Stimulated activated effector memory CD8-positive, alpha-beta T cell treated with anti-CD3 and anti-CD28 coated beads, Interleukin-12 subunit alpha, Interleukin-12 subunit beta, amount 100 ng/mL, for 72 hours (primary cell): ENCODE results near the gene TMEM132C.

ENCODE experiments used
- ATAC-seq: fragments of 150-1000 bp; cut with Tn5 transposase; 2 replicates; pipeline ENCODE4 v1.10.0; 2021
- DNase-seq, 2 donors: peaks; one replicate each; pipeline ENCODE4 v3.0.0; 2021 to 2022; ENCODE audit warnings: low spot score in 2 of 2
- H3K27ac Mint-ChIP-seq: one replicate; pipeline ENCODE4 v1.8.0; 2022; ENCODE audit warnings: mild to moderate bottlenecking, mixed read lengths
- H3K36me3 Mint-ChIP-seq: one replicate; pipeline ENCODE4 v1.8.0; 2022; ENCODE audit warnings: mild to moderate bottlenecking, mixed read lengths
- H3K4me1 Mint-ChIP-seq: one replicate; pipeline ENCODE4 v1.8.0; 2022; ENCODE audit warnings: mixed read lengths
- H3K4me3 Mint-ChIP-seq: one replicate; pipeline ENCODE4 v1.8.0; 2022; ENCODE audit warnings: mild to moderate bottlenecking, mixed read lengths
- H3K9me3 Mint-ChIP-seq: one replicate; pipeline ENCODE4 v1.8.0; 2022; ENCODE audit warnings: mixed read lengths

Gene TMEM132C

DNA sequence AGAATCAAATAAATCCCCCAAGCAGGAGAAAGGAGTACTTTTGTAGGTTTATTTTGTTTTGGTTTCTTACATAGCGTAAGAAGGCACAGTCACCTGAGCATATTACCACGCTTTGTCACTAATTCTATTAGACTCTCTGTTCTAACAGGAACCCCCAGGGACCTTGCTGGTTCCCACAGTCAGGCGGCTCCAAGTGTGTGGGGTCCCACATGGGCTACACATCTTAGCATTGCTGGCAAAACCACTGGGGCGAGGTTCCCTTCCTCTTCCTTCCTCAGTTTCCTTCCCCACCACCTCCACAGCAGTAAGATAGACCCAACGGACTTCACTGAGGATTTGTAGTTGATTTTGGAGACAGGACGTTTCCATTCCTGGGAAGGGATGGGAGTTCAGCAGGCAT, 49.1 kb downstream of the TMEM132C start:
- Mint-ChIP-seq H3K4me1 (no peaks in the 10 kb centered on the region), H3K4me3 (no peak overlapping the region), H3K27ac (no peak overlapping the region), H3K9me3 (peaks cover 6% of the 10 kb centered on the region), H3K36me3 (no peaks in the 10 kb centered on the region)
- ATAC-seq: no peak
- DNase-seq: no peak

DNA sequence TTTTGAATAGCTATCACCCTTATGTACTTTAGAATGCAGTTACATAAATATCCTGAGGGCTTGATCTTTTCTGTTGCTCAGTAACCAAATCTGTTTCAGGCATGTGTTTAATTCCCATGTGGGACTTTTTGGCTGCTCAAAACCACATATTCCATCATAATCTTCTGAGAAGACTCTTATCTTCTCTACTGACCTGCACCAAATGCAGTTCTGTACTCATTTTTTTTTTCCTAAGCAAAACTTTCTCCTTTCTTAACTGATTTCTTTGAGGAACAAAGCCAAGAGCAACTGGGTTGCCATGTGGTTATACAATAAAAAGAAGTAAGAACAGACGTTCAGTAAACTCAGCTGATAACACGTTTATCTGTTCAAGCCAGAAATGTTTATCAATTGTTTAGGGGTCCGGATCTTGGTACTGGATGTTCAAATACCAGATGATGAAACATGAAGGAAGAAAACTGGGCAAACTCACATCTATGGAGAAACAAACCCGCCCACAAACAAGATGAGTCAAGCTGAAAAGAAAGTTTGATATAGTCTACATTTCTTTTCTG, 50.1 kb downstream of the TMEM132C start:
- H3K9me3 Mint-ChIP-seq: peaks cover 7% of the 10 kb centered on the region
- no peak for DNase-seq
- no peak overlapping the region for H3K4me3 Mint-ChIP-seq
- H3K4me1 Mint-ChIP-seq: no peaks in the 10 kb centered on the region
- no peak overlapping the region for H3K27ac Mint-ChIP-seq
- ATAC-seq: no peak
- H3K36me3 Mint-ChIP-seq: no peaks in the 10 kb centered on the region

DNA sequence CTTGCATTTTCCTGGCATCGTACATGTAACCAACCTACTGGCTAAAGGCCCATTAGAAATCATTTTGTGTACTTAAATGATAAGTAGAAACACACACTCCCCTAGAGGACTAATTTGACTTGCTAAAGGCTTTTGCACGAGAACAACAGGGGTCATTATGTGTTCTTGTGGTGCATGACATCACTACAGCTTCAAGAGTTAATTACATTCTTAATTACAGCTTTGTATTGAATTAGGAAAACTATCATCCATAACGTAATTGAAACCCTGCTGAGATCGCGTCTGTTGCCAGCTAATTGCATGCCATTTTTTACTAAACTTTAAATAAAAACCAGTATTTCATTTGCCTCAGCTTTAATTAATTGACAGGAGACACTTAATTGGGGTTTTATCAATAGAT, 51.4 kb downstream of the TMEM132C start:
- Mint-ChIP-seq H3K36me3 (no peaks in the 10 kb centered on the region), H3K4me3 (no peak overlapping the region), H3K4me1 (no peaks in the 10 kb centered on the region), H3K27ac (no peak overlapping the region), H3K9me3 (peaks cover 9% of the 10 kb centered on the region)
- DNase-seq (no peak), ATAC-seq (no peak)

DNA sequence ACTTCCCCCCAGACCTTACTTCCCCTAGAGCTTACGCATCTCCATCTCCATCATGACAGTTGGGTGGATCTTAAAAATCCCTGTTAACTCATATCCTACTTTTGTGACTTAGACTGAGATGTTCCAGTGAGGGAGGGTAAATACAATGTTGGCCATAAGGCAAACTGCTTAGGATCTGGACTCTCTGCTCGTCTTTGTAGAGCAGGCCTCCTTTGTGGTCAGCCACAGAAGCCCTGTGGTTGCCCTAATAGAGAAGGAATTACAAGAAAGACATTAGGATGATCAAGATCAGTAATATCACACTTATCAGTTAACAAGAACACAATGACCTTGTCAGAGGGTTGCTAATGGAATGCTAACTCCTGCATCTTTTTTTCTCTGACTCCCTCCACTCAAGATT, 52.0 kb downstream of the TMEM132C start:
- Mint-ChIP-seq H3K9me3 (peaks cover 11% of the 10 kb centered on the region), H3K36me3 (no peaks in the 10 kb centered on the region), H3K27ac (no peak overlapping the region), H3K4me3 (no peak overlapping the region), H3K4me1 (no peaks in the 10 kb centered on the region)
- DNase-seq (no peak), ATAC-seq (no peak)

DNA sequence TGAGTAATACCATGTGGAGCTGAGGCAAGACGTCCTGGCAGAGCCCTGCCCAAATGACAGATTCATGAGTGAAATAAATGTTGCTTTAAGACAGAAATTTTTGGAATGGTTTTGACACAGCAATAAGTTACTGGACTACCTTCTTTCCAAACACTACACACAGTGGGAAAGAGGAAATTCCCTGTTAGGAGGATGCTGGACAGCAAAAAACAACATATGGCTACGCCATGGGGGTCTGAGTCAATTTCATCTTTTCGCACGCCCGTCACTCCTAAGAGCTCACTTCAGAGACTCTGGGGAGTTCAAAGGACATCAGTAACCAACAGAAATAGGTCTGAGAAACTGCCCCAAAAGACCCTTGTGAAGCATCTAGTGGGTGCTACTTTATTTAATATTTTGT, 55.4 kb downstream of the TMEM132C start:
- DNase-seq: no peak
- Mint-ChIP-seq H3K27ac (no peak overlapping the region), H3K9me3 (peaks cover 8% of the 10 kb centered on the region), H3K36me3 (no peaks in the 10 kb centered on the region), H3K4me3 (no peak overlapping the region), H3K4me1 (no peaks in the 10 kb centered on the region)
- ATAC-seq: no peak

DNA sequence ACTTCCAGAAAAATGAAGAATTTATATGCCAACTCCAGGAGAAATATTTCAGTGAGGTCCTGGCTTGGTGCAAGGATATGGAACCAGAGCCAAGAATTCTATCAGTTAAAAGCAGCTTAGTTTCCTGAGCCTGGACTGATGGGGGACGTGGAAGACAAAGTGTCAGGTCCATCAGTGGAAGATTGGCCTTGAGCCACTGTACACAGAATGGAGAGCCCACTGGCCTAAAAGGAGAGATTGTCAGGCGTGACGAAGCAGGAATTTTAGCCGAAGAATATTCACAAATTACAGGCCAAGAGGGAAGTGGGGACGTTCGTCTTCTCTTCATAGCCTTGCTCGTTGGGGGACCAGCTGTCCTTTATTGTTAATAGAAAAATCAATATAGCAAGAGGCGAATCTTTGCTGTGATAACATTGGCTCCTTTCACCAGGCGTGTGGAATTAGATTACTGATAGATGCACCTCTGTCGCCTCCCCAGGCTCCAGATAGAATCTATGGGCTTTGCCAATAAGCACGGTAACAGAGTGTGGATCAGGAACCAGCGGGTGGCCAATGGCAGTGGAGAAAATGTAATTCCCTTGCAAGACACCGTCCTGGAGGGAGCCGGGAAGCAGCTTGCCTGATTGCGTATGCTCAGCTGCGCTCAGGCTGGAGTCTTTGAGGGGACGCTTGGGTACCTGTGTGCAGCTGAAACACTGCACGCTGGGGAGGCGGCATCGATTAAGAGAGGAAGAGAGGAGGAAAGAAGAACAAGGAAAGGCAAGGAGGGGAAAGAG, 56.4 kb downstream of the TMEM132C start:
- Mint-ChIP-seq H3K9me3 (peaks cover 8% of the 10 kb centered on the region), H3K4me3 (no peak overlapping the region), H3K4me1 (no peaks in the 10 kb centered on the region)

DNA sequence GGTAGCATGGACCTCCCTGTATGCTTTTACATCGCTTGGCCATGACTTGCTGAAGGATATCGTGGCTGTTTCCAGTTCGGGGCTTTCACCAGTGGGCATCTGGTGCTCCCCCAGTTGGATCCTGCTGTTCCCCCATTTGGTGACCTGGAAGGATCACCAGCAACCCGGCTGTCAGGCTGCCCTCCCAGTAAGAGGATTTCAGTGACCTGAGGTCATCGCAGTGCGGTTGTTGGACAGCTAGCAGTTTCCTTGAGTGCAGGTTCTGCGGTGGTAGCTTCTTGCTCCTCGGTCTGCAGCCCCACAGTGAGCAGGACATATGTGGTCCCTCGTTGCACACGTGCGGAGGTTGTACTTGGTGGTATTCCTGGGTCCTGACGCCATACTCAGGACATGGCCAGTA, 58.7 kb downstream of the TMEM132C start:
- no peak for DNase-seq
- H3K27ac Mint-ChIP-seq: no peak overlapping the region
- peaks cover 6% of the 10 kb centered on the region for H3K9me3 Mint-ChIP-seq
- no peaks in the 10 kb centered on the region for H3K36me3 Mint-ChIP-seq
- ATAC-seq: no peak
- H3K4me3 Mint-ChIP-seq: no peak overlapping the region
- no peaks in the 10 kb centered on the region for H3K4me1 Mint-ChIP-seq

More for the DNA sequence above, 56.4 kb downstream of the TMEM132C start:
- Mint-ChIP-seq H3K27ac (no peak overlapping the region), H3K36me3 (no peaks in the 10 kb centered on the region)
- ATAC-seq (no peak), DNase-seq (no peak)

DNA sequence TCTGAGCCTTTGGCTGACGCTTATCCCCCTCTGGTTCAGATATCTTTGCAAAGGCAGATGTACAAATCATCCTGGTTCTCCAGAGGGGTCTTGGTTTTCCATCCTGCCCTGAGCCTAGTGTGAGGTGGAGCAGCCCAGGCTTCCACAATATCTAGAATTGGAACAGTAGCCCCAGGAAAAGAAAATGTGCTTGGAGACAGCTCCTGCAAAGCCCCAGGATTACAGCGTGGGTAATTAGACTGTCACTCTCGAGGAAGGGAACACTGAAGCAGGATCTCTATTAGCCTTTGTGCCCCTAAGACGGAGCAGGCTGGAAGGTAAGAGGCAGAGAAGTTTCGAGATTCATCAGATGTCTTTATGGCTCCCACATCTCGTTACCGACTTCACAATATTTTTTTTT, 59.4 kb downstream of the TMEM132C start:
- Mint-ChIP-seq H3K27ac (no peak overlapping the region), H3K36me3 (no peaks in the 10 kb centered on the region), H3K4me3 (no peak overlapping the region), H3K4me1 (no peaks in the 10 kb centered on the region), H3K9me3 (peaks cover 9% of the 10 kb centered on the region)
- no peak for DNase-seq
- no peak for ATAC-seq

DNA sequence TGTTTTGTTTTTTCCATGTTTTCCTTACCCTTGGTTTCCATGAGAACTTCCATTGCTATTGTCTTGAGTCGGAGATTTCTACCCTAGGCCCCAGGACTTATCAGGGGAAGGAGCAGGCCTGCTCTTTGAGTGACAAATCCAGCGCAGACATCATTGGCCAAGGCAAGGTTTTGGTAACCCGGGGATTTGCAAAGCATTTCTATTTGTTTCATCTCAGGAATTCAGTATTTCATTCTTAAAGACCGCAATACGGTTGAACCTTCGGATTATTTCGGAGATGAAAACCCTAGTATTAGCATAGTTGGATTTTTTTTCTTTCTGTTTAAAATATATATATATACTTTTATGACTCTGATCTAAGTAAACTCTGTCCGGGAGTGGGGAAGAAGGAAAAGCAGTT, 62.0 kb downstream of the TMEM132C start:
- Mint-ChIP-seq H3K4me3 (no peak overlapping the region), H3K27ac (no peak overlapping the region), H3K9me3 (peaks cover 4% of the 10 kb centered on the region), H3K4me1 (no peaks in the 10 kb centered on the region), H3K36me3 (no peaks in the 10 kb centered on the region)
- DNase-seq (no peak), ATAC-seq (no peak)

DNA sequence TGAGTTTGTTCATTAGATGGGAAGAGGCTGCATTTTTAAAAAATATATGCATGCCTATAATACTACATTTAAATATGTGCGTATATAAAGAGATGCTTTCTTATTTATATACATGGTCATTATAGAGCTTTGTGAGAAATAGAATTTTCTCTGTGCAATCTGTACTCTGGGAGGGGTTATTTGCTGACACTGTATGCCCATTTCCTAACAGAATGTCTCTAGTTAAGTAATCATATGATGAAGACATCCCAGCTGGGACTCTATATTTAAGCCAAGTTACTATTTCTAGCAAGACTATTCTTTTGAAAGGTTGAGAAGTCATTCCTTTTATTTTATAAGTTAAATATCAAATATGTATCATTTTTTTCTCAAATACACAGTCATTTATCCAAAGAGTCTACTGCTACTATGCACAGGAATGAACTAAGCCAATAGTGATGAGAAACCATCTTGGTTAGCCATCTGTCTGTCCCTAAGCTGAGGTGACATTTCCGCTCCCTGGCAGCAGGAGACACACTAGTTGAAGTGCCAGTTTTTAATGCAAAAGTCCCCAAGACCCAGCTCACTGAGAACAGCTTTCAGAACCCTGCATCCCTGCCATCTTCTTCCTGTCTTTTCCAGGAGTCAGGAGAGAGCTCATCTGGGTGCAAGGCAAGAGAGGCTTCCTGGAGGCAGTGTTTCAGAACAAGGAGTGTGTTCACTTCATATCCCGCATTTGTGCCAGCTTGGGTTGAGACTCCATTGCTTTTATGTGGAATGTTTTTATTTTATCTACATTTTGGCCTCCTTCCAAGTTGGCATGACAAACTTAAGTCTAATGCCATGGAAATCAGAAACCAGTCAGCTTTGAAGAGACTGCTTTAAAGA, 69.5 kb downstream of the TMEM132C start:
- no peak for ATAC-seq
- Mint-ChIP-seq H3K4me1 (no peaks in the 10 kb centered on the region), H3K36me3 (no peaks in the 10 kb centered on the region), H3K4me3 (no peak overlapping the region), H3K9me3 (peaks cover under 1% of the 10 kb centered on the region), H3K27ac (no peak overlapping the region)
- no peak for DNase-seq

DNA sequence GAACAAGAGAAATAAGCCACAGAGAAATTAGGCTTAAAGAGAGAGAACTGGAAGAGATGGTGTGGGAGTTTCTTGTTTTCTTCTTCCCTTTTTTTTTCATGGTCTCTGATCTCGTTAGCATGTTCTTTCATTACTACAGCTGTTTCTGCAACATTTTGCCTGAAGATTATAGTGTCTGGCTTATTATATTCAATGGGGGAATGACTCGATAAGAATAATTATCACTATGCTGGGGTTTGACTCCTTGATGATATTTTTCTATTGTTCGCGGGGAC, 70.0 kb downstream of the TMEM132C start:
- Mint-ChIP-seq H3K4me3 (no peak overlapping the region), H3K4me1 (no peaks in the 10 kb centered on the region), H3K9me3 (no peaks in the 10 kb centered on the region), H3K36me3 (no peaks in the 10 kb centered on the region), H3K27ac (no peak overlapping the region)
- no peak for ATAC-seq
- DNase-seq: no peak

DNA sequence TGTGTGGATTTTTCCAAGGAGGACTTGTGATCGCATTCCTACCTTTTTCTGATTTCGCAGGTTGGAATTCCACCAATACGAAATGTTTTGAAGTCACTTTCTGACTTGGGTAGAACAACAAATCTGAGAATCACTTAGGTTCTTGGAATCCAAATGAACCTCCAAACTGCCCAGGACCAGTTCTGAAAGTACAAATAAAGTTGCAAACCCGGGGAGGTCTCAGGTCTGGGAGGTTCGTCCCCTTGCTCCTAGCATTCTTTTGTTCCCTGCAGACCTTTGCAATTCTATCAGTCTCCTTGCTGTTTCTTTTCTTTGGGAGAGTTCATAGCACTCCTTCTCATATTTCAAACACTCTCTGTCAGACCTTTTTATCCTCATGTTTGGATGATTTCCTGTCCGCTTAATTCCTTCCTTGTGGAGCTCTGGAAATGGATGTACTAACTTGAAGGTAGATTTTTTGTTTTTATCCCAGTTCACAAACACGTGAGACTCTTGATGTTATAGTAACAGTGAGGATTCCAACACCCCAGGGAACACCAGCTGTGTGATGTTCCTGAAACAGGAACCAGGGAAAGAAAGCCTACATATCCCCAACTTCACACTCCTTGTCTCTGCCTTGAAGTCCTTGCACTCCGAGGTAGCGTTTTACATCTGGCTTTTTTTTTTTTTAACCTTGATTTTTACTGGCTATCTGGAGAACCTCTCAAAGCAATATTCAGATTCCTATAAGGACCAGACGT, 70.6 kb downstream of the TMEM132C start:
- Mint-ChIP-seq H3K4me1 (no peaks in the 10 kb centered on the region), H3K4me3 (no peak overlapping the region), H3K9me3 (no peaks in the 10 kb centered on the region), H3K36me3 (no peaks in the 10 kb centered on the region), H3K27ac (no peak overlapping the region)
- no peak for ATAC-seq
- no peak for DNase-seq

DNA sequence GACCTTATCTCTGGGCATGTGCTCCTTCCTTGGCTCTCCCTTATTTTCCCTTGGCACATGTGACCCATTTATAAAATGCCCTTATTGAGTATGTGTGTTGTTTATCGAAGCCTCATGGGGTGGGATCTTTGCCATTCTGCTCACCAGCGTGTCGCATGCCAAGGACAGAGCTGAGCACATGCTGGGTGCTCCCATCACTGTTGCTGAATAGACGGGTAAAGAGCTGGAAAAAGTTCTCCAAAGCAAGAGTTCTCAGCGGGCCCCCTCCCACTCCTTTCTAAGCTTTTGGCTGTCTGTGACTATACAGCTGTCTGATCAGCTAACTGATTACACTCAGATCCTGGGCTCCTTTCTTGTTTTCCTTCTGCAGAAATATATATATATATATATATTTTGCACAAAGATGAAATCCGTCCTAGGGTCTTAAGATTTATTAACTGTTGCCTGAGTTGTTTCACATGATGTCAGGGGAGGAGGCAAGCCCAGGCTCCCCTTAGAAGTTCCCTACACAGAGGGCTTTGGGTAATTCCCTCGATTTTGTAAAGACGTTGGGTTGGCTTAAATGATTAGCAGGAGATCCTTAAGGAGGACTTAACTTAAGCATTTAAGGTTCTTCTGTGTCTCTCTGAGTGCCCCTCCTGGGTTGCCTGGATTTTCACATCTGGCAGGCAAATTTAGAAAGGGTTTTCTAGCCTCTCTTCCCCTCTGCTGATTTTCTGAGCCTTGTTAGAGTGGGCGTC, 71.6 kb downstream of the TMEM132C start:
- Mint-ChIP-seq H3K9me3 (no peaks in the 10 kb centered on the region), H3K4me3 (no peak overlapping the region), H3K36me3 (no peaks in the 10 kb centered on the region), H3K27ac (no peak overlapping the region), H3K4me1 (no peaks in the 10 kb centered on the region)
- ATAC-seq: no peak
- DNase-seq: no peak

DNA sequence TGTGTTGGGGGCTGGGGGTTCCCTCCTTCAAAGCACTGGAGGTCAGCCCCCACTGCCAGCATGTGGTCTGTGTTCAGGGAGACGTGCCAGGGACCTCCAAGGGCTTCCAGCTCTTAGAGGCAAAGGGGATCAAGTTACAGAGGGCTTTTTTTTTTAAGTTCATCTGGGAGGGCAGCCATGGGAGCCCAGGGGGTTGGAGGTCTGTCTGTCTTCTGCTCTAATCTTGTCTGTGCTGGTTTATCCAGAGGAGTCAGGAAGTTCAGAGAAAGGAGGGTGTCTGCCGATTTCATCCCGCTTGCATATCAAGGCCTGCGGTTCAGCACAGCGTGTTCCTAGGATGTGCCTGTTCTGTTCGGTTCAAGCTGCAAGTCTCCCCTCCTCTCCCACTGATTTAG, 72.2 kb downstream of the TMEM132C start:
- Mint-ChIP-seq H3K4me1 (no peaks in the 10 kb centered on the region), H3K36me3 (no peaks in the 10 kb centered on the region), H3K9me3 (no peaks in the 10 kb centered on the region), H3K27ac (no peak overlapping the region), H3K4me3 (no peak overlapping the region)
- DNase-seq (no peak), ATAC-seq (no peak)

DNA sequence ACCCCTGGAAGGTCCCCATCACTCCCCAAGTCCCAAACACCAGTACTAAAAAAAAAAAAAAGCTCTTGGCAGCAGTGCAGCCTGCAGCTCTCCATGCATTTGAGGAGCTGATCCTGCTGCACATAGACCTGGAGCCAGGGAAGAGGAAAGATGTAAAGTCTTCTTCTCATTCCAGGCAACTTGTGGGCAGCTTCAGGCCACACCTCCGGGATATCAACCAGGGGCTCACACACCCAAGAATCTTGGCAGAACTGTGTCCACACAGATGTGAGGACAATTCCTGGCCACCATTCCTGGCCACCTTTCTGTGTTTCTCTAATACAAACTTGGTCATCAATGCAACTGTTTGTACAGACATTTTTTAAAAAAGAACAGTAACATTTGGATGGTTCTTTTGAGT, 72.7 kb downstream of the TMEM132C start:
- H3K4me3 Mint-ChIP-seq: no peak overlapping the region
- no peak overlapping the region for H3K27ac Mint-ChIP-seq
- no peaks in the 10 kb centered on the region for H3K9me3 Mint-ChIP-seq

More for the DNA sequence above, 72.7 kb downstream of the TMEM132C start:
- ATAC-seq (no peak), DNase-seq (no peak)
- Mint-ChIP-seq H3K4me1 (no peaks in the 10 kb centered on the region), H3K36me3 (no peaks in the 10 kb centered on the region)
